Measurements from ENCODE around the gene CCDC34.

CCDC34 gene

DNA sequence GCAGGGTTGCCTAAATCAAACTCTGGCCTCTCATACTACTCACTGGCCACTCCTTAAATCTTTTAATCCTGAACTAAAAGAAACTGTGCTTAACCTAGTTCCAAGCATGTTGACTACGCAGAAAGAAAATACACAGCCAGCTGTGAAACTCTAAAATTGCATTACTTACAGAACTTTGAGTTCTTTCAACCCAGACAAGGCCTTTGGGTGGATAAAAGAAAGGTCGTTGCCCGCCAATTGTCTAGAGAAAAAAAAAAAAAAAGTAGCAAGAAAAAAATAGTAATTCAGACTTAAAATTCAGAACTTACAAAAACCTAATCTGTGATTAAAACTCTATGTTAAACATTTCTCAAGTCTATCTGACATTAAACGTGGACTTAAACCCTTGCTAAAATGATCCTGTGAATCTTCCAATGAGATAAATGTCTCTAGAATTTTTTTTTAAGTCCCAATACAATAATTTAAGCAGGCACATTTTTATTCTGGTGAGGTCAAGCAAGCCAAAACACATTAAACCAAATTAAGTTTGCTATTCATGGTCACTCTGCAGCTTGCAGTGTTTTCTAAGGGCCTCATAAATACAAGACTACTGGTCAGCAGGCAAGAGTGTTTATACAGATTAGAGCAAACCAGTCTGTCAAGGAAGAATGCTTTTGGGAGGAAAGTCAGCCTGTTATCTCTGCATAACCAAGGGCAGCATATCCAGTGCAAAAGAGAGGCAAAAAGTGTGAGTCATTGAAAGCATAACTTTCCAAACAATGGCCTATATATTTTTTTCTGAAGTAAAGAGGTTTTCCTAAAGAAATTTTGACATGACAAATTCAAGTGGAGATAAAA is 29.5 kb upstream of the CCDC34 start:
- DNase-seq (ENCODE audit: low read depth in 3 of 3, low spot score in 1 of 3) = no peak

GRCh38 chr11:27391331-27392015 is 28.5 kb upstream of the CCDC34 start:
- DNase-seq (ENCODE audit: low read depth in 3 of 3, low spot score in 1 of 3) = no peak

DNA sequence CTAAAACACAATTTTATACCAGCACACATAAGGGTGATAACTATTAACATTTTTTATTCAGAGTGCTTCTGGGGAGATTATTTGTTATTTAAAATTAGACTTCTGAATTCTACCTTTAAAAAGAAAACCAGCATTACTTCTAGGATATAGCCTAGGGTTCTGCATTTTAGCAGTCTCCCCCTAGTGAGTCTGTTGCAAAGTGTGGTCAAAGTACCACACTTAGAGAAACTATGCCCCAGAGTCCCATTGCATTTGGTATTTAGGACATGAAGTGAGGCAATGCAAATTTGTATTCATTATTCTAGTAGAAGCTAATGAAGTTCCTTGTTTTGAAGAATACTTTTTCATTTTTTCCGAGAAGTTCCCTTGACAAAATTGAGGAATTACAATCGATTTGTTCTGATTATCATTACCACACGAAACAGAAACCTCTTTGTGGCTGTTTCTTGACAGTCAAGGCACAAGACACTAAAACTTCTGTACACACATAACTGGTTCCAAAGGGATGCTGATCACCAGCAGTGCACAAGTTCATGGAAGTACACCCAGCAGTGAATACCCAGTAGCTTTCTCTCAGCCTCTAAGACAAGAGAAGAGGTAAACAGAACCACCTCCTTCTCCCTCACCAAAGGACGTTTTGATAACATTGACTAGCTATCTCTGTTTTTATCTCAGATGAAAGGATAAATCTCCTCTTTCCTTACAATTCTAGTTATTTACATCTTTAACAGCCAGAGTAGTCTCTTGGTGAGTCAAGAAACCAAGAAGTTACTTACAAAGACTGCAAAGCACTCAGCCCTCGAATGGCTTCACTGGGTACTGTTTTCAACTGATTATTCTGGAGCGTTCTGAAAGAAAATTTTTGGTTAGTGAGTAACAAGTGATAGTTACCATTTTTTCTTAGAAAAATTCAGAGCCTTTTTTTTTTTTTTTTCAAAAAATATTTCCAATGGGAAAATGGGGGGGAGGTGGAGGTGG is 27.6 kb upstream of the CCDC34 start:
- DNase-seq (ENCODE audit: low read depth in 3 of 3, low spot score in 1 of 3) = no peak

- DNase-seq (ENCODE audit: low read depth in 3 of 3, low spot score in 1 of 3) = no peak
These were observed 25.9 kb upstream of the CCDC34 start for GRCh38 chr11:27388869-27389268.

GRCh38 chr11:27388001-27388400 is 25.0 kb upstream of the CCDC34 start:
- DNase-seq (ENCODE audit: low read depth in 3 of 3, low spot score in 1 of 3) = no peak

DNA sequence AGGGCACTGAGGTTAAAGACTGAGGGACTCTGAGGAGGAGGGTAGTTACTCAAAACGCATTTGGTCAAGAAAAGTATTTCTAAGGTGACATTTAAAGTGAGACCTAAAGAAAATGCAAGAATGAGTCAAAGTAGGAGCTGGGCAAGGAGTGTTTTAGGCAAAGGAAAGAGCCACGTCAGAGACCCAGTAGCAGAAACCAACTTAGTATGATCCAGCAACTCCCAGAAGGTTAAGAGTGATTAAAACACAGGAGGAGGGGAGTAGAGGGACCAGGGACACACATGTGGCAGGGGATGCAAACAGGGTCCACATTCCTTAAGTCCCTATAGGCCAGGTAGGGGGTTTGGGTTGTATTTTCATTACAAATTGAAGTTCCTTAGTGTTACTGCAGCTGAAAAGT is 24.3 kb upstream of the CCDC34 start:
- DNase-seq (ENCODE audit: low read depth in 3 of 3, low spot score in 1 of 3) = no peak

- no peak for DNase-seq (ENCODE audit: low read depth in 3 of 3, low spot score in 1 of 3)
These were observed 23.3 kb upstream of the CCDC34 start for GRCh38 chr11:27386181-27386845.

DNA sequence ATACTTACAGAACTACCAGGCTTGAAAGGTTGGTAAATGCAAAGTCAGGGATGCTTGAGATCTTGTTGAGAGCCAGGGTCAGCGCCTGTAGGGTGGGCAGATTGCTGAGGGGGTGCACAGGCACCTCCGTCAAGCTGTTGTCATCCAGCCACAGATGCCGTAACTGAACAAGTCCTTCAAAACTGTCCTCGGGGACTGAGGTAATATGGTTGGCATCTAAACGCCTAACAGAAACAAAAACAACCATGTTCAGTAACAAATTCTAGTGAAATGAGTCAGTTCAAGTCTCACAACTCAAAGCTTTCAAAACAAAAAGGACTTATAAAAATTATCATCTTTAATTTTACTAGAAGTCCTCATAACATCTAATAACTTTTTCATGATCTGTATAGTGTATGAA is 22.2 kb upstream of the CCDC34 start:
- DNase-seq (ENCODE audit: low read depth in 3 of 3, low spot score in 1 of 3) = no peak

- DNase-seq (ENCODE audit: low read depth in 3 of 3, low spot score in 1 of 3) = no peak
These were observed 21.2 kb upstream of the CCDC34 start for GRCh38 chr11:27384227-27384626.

DNA sequence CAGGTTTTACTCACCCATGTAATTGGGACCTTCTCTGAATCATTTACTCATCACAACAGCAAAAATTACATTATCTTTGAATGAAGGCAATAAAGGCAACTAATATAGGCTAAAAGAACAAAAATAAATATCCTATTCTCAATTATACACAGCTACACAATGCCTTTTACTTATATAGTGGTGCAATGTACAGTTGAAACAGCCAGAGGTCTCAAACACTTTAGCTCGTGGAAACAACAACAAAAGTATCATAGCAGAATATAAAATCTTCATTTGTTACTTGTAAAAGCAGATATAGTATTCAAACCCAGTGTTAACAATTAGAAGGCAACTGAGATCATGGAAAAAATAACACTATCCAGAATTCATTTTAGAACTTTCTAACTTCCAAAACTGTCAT is 20.6 kb upstream of the CCDC34 start:
- DNase-seq (ENCODE audit: low read depth in 3 of 3, low spot score in 1 of 3) = no peak

- DNase-seq (ENCODE audit: low read depth in 3 of 3, low spot score in 1 of 3) = no peak
These were observed 18.2 kb upstream of the CCDC34 start for GRCh38 chr11:27381238-27381666.

GRCh38 chr11:27380771-27381170 is 17.8 kb upstream of the CCDC34 start:
- DNase-seq (ENCODE audit: low read depth in 3 of 3, low spot score in 1 of 3) = no peak

DNA sequence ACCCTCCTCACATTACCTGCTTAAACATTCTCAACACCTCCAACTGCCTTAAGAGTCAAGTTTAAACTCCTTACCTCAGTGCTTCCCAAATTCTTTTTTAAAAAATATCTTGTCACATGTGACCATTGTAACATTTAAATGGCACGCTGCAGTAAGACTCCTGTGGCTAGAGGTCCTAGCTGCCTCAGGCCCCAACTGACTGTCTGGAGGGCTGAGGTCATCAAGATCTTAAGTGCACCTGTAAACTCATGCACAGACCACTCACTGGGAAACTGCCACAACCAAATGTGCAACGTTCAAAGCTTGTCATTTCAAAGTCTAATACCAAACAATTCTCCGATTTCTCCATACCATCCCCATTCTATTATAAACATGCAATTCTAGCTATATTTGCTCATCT is 16.4 kb upstream of the CCDC34 start:
- DNase-seq (ENCODE audit: low read depth in 3 of 3, low spot score in 1 of 3) = no peak

GRCh38 chr11:27375370-27375769 is 12.4 kb upstream of the CCDC34 start:
- no peak for DNase-seq (ENCODE audit: low read depth in 3 of 3, low spot score in 1 of 3)

DNA sequence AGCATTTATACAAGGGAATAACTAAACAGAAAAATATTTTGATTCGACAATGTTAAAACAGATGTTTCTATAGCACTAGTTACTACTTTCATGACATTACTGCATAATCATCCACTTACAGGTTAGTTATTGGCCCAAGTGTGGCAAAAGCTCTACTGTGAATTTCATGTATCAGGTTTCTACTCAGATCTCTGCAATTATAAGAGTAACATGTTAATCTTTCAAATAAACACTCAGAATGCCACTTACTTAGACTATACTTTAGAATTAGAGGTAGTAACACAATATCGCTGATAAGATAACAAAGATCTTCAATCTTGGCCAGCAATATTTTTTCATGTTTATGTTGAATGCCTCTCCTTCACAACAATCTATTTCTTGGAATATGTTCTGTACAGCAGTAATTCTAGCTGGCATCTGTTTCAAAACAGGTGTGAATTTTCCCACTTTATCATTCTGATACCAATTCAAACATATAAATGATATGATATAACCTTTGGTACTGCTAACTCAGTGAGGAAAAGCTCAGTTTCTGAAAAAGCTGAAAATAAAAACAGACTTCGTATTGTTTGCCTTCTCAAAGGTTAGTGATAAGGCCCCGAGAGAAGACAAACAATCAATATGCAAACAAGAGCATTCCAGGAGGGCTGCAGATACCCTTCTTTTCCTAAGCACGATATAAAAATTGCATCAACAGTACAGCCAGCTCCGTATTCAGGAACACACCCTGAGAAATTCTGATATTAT is 11.0 kb upstream of the CCDC34 start:
- DNase-seq (ENCODE audit: low read depth in 3 of 3, low spot score in 1 of 3) = no peak

DNA sequence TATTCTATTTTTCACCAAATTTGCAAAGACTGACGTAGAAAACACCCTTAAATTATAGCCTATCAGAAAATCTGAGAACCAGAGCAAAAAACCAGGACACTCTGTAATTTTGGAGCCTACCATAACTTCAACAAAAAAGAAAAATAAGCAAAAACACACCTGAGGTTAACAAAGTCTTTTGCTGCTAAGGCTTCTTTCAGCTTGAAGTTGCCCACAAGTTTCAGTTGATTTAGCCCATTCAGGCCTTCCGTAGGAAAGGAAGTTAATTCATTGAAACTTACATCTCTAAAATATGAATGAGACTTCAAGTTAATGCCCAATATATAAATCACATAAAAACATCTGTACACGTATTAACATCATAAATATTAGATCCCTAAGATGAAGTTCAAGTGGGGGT is 10.4 kb upstream of the CCDC34 start:
- no peak for DNase-seq (ENCODE audit: low read depth in 3 of 3, low spot score in 1 of 3)

DNA sequence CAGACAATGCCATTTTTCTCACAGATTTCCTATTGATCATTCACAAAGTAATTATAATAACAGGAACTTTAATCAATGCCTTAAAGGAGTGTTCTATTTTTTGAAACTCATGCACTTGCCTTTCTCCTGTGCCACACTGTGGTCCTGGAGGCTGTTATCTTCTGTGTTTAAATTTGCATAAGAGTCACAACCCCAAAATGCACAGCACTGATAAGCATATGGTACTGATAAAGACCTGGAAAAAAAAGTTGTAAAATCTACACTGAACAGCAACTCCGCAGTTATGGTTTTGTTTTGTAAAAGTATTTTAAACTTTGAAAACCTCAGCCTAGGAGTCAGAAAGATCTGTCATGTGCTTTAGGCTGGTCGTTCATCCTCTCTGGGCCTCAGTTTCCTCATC is 9.1 kb upstream of the CCDC34 start:
- DNase-seq (ENCODE audit: low read depth in 3 of 3, low spot score in 1 of 3) = no peak

DNA sequence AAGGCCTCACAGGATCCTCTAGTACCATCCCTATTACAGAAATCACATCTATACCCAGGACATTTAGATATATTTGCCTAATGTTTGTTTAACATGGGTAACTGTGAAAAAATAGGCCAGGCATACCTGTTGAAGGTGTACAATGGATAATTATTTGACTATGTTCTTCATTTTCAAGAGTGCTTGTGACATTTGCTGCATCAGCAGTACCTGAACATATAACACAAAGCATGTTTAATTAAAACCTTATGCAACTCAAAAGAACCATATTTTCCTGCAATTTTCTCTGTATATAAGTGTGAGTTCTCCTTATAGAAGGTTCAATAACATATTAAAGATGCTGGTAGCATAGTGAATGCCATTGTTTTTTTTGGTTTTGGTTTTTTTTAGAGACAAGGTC is 8.5 kb upstream of the CCDC34 start:
- no peak for DNase-seq (ENCODE audit: low read depth in 3 of 3, low spot score in 1 of 3)

- DNase-seq (ENCODE audit: low read depth in 3 of 3, low spot score in 1 of 3) = no peak
These were observed 7.4 kb upstream of the CCDC34 start for GRCh38 chr11:27370374-27370773.

DNA sequence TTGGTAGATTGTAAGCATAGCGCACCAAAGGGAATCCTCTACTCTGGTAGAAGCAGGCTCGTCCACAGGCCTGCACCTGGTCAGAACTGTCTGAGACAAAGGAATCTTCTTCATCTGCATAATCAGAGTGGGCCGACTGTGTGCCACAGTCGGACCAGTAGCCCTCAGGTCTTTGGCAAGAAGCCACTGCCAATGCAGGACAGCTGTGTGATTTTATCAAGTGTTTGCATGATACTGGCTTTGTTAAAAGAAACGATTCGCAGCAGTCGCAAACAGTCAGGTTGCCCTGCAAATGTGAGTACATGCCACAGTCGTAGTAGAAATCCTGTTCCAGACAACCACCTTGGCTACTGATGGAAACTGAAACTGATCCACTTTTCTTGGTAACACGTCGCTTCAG is 4.9 kb upstream of the CCDC34 start:
- DNase-seq (ENCODE audit: low read depth in 3 of 3, low spot score in 1 of 3) = no peak

Data from stimulated activated CD4-positive, alpha-beta T cell treated with anti-CD3 and anti-CD28 coated beads, TNF-alpha, amount 100 ng/mL, for 1 hour (primary cell).